K562 (cell line): ENCODE data around the gene MARS1. TPM values are rescaled to one million over a fixed set of nuclear protein-coding genes. Genes with fewer than 3 reads are reported as not detected.
A peak's percentile ranks its signal among the peaks of the same experiment; 100 is the strongest.

ENCODE experiments used
- ATAC-seq: fragments of 200-7000 bp; cut with Tn5 transposase; 3 replicates; pipeline ENCODE4 v1.9.1; 2020; ENCODE audit warnings: moderate library complexity
- BruUV-seq: library from RNA; stranded (reverse); fragments of 400-500 nt; replicated peaks from 2 replicates; lab custom pipeline; 2021; lab: Mats Ljungman, UMichigan
- CTCF ChIA-PET: fragments of 300-600 bp; formaldehyde crosslinking; extraction: SDS; loops from one replicate; lab custom pipeline; 2021; ENCODE audit warnings: low intra/inter-chr PET ratio; lab: Yijun Ruan, JAX
- POLR2A ChIA-PET: fragments of 300-600, 350-650 bp; sonication (Branson Sonifier 250); formaldehyde crosslinking; extraction: SDS; loops from one replicate; lab custom pipeline; 2021; ENCODE audit warnings: antibody characterized with exemption, inconsistent platforms; lab: Yijun Ruan, JAX
- DNase-seq, 4 experiments: peaks; one replicate each; pipeline versions ENCODE4 v3.0.0 to v3.0.0-alpha.2; 2011 to 2018; ENCODE audit warnings: low spot score in 3 of 4, mixed read lengths in 3 of 4; ENCODE audit errors: extremely low read depth in 1 of 4
- FAIRE-seq: peaks from 2 replicates; lab custom pipeline; 2011; peaks lifted over from hg19 to GRCh38; lab: Jason Lieb, UNC
- H2AFZ ChIP-seq: 2 replicates; pipeline ENCODE4 v1.6.0; 2011; ENCODE audit warnings: low read depth, low read length, control low read depth, inconsistent platforms
- H3K27ac ChIP-seq: fragments of 200-600 bp; 3 replicates; pipeline ENCODE4 v1.8.0; 2011; ENCODE audit warnings: low read depth, mild to moderate bottlenecking, control low read depth, inconsistent platforms, low read length, moderate library complexity, mixed read lengths; ENCODE audit errors: extremely low read depth
- H3K27me3 ChIP-seq, 2 experiments: fragments of 300-600 bp in 1 of 2; 2 replicates in 1 of 2; 3 replicates in 1 of 2; pipeline versions ENCODE4 v1.6.0 to v1.8.0; 2011; ENCODE audit warnings: inconsistent platforms in 2 of 2, low read length in 2 of 2, mild to moderate bottlenecking in 1 of 2, mixed read lengths in 1 of 2, moderate library complexity in 1 of 2; ENCODE audit not compliant: control insufficient read depth in 2 of 2, insufficient read depth in 2 of 2
- H3K36me3 ChIP-seq: fragments of 300-600 bp; 3 replicates; pipeline ENCODE4 v1.8.0; 2011; ENCODE audit warnings: mild to moderate bottlenecking, low read length, inconsistent platforms; ENCODE audit not compliant: control insufficient read depth, insufficient read depth
- H3K4me1 ChIP-seq, 2 experiments: fragments of 200-600 bp in 1 of 2; replicated peaks in 1 of 2; 2 replicates in 1 of 2; 3 replicates in 1 of 2; pipeline versions ENCODE4 v1.5.1 to v1.8.0; 2011; ENCODE audit warnings: inconsistent platforms in 2 of 2, low read length in 2 of 2, mild to moderate bottlenecking in 1 of 2, mixed read lengths in 1 of 2, moderate library complexity in 1 of 2; ENCODE audit not compliant: control insufficient read depth in 2 of 2, insufficient read depth in 2 of 2
- H3K4me2 ChIP-seq: 2 replicates; pipeline ENCODE4 v1.6.1; 2011; ENCODE audit warnings: low read length, control low read depth, inconsistent platforms, mixed read lengths; ENCODE audit not compliant: insufficient read depth
- H3K4me3 ChIP-seq: fragments of 200-600 bp; sonication (generic), shearing (Covaris generic); 2 replicates; pipeline ENCODE4 v1.5.1; 2016; ENCODE audit warnings: control low read depth, inconsistent platforms
- H3K79me2 ChIP-seq: fragments of 200-600 bp; 3 replicates; pipeline ENCODE4 v1.8.0; 2011; ENCODE audit warnings: low read length, inconsistent platforms; ENCODE audit not compliant: control insufficient read depth, insufficient read depth
- H3K9ac ChIP-seq, 2 experiments: 2 replicates each; pipeline versions ENCODE4 v1.6.0 to v1.6.1; 2011; ENCODE audit warnings: low read depth in 2 of 2, low read length in 2 of 2, control low read depth in 1 of 2, inconsistent platforms in 1 of 2, mild to moderate bottlenecking in 1 of 2, mixed read lengths in 1 of 2; ENCODE audit not compliant: insufficient read depth in 1 of 2
- H3K9me1 ChIP-seq: one replicate; pipeline ENCODE4 v1.6.0; 2011; ENCODE audit warnings: inconsistent platforms, mild to moderate bottlenecking, low read length, moderate library complexity; ENCODE audit not compliant: control insufficient read depth, insufficient read depth
- H3K9me3 ChIP-seq: replicated peaks from 2 replicates; pipeline ENCODE4 v1.5.1; 2011; ENCODE audit warnings: low read depth, low read length, inconsistent platforms; ENCODE audit not compliant: control insufficient read depth, insufficient read depth
- H4K20me1 ChIP-seq: replicated peaks from 2 replicates; pipeline ENCODE4 v1.6.1; 2011; ENCODE audit warnings: low read length, inconsistent platforms, mixed read lengths; ENCODE audit not compliant: control insufficient read depth, insufficient read depth
- CEBPG ChIP-seq, 3 experiments: fragments of 200-800 bp in 1 of 3; sonication (Bioruptor generic) in 1 of 3; sonication (generic) in 1 of 3; formaldehyde crosslinking in 1 of 3; IDR thresholded peaks in 2 of 3; conservative IDR thresholded peaks in 1 of 3; 2 replicates each; pipeline versions ENCODE4 v1.6.1 to v1.8.0; 2016 to 2022; ENCODE audit warnings: missing compliant biosample characterization in 2 of 3, missing genetic modification characterization in 2 of 3, mild to moderate bottlenecking in 1 of 3, missing genetic modification reagents in 1 of 3
- CTBP1 ChIP-seq: fragments of 450-650 bp; IDR thresholded peaks from 2 replicates; pipeline ENCODE4 v1.6.1; 2016; ENCODE audit warnings: borderline replicate concordance
- CUX1 ChIP-seq: fragments of 200-800 bp; sonication (Bioruptor generic); IDR thresholded peaks from 2 replicates; pipeline ENCODE4 v1.6.1; 2016; ENCODE audit warnings: missing genetic modification characterization, missing compliant biosample characterization
- E2F6 ChIP-seq, 2 experiments: IDR thresholded peaks; 2 replicates each; pipeline ENCODE4 v1.6.1; 2011; ENCODE audit warnings: borderline replicate concordance in 1 of 2, control low read depth in 1 of 2, low read depth in 1 of 2, low read length in 1 of 2, mild to moderate bottlenecking in 1 of 2, mixed read lengths in 1 of 2, moderate library complexity in 1 of 2; ENCODE audit not compliant: insufficient read depth in 1 of 2, insufficient read length in 1 of 2, poor library complexity in 1 of 2, severe bottlenecking in 1 of 2; ENCODE audit errors: extremely low read depth in 1 of 2
- ESRRA ChIP-seq: fragments of 450-650 bp; IDR thresholded peaks from 2 replicates; pipeline ENCODE4 v1.6.1; 2014; ENCODE audit warnings: low read depth, mild to moderate bottlenecking, moderate library complexity, borderline replicate concordance
- ETS2 ChIP-seq: IDR thresholded peaks from 2 replicates; pipeline ENCODE4 v1.6.1; 2016; ENCODE audit warnings: borderline replicate concordance, missing genetic modification characterization, mild to moderate bottlenecking, moderate library complexity, missing compliant biosample characterization; ENCODE audit not compliant: poor library complexity, severe bottlenecking
- FOXP1 ChIP-seq: sonication (generic); formaldehyde crosslinking; IDR thresholded peaks from 2 replicates; pipeline ENCODE4 v1.8.0; 2022; ENCODE audit warnings: mild to moderate bottlenecking, missing genetic modification reagents
- HDAC8 ChIP-seq: fragments of 450-650 bp; IDR thresholded peaks from 2 replicates; pipeline ENCODE4 v1.6.1; 2016; ENCODE audit warnings: mild to moderate bottlenecking, missing genetic modification characterization, moderate library complexity, missing compliant biosample characterization
- MAFK ChIP-seq: IDR thresholded peaks from 2 replicates; pipeline ENCODE4 v1.6.1; 2011; ENCODE audit warnings: low read length, improper control_type of control experiment
- NFE2 ChIP-seq: IDR thresholded peaks from 2 replicates; pipeline ENCODE4 v1.6.1; 2014; ENCODE audit warnings: antibody characterized with exemption, low read depth
- NRF1 ChIP-seq, 2 experiments: fragments of 450-650 bp; IDR thresholded peaks in 1 of 2; conservative IDR thresholded peaks in 1 of 2; 2 replicates each; pipeline ENCODE4 v1.6.1; 2014; ENCODE audit warnings: mild to moderate bottlenecking in 2 of 2
- PTTG1 ChIP-seq: fragments of 450-650 bp; IDR thresholded peaks from 2 replicates; pipeline ENCODE4 v1.6.1; 2016; ENCODE audit warnings: low read depth, mild to moderate bottlenecking, missing genetic modification characterization, missing compliant biosample characterization
- ZNF584 ChIP-seq: fragments of 200-800 bp; sonication (Bioruptor generic); IDR thresholded peaks from 2 replicates; pipeline ENCODE4 v1.6.1; 2016; ENCODE audit warnings: low read depth, mild to moderate bottlenecking, missing genetic modification characterization, missing compliant biosample characterization
- ZNF778 ChIP-seq: fragments of 450-650 bp; formaldehyde crosslinking; IDR thresholded peaks from 2 replicates; pipeline ENCODE4 v1.4.0; 2020; ENCODE audit warnings: mild to moderate bottlenecking, moderate library complexity
- WGBS: fragments of 100-300 bp; shearing (Covaris generic); methylation state at CpG from one replicate; pipeline ENCODE4 v1.1.6; 2016; ENCODE audit warnings: low coverage, mixed read lengths; ENCODE audit not compliant: insufficient coverage; ENCODE audit errors: missing lambda C conversion rate; 5-methylcytosine and 5-hydroxymethylcytosine counted together
- in situ Hi-C: fragments of 300-500 bp; cut with MboI; formaldehyde crosslinking; loops from 4 replicates; pipeline ENCODE4 v1.15.0; 2018; ENCODE audit warnings: inconsistent platforms, mixed read lengths
- intact Hi-C: fragments of 100-400 bp; cut with micrococcal nuclease; formaldehyde crosslinking; loops from 2 replicates; pipeline ENCODE4 v1.14.2; 2022
- polyA plus RNA-seq, 8 experiments: library from polyadenylated mRNA; depleted of rRNA in 4 of 8; stranded (reverse) in 5 of 8; unstranded in 3 of 8; fragments of >200 nt; fragmentation: Nextera tagmentation in 2 of 8; fragmentation: Illumina TruSeq in 1 of 8; extraction: Ambion mirVana in 2 of 8; extraction: Trizol in 1 of 8; gene quantifications; 2 replicates each; pipeline versions ENCODE4 v1.2.1 to v1.2.3, GENCODE V29; 2011 to 2014; ENCODE audit warnings: inconsistent platforms in 1 of 8, missing spikeins in 1 of 8
- total RNA-seq, 7 experiments: library from RNA; depleted of rRNA in 6 of 7; stranded (reverse); fragments of >200 nt in 6 of 7; fragmentation: Illumina TruSeq in 2 of 7; extraction: Trizol in 2 of 7; gene quantifications; 2 replicates each; pipeline versions ENCODE4 v1.2.1 to v1.2.3, GENCODE V29; 2011 to 2021; ENCODE audit warnings: low replicate concordance in 1 of 7

The MARS1 gene
- total and polyA plus RNA-seq, 9 of the 15 experiments (the other 6 are each of a cell fraction or from before 2014, with no cell fraction given) = 117 to 382 (median 220) TPM

- Histone ChIP-seq H3K36me3 (peaks cover 1% of the 10 kb centered on the region; the same call in 1 of the 3 replicates), H3K4me2 (no peak overlapping the region), H3K27ac (no peak overlapping the region), H3K27me3 (no peaks in the 10 kb centered on the region), H3K4me3 (no peak overlapping the region), H3K4me1 (peaks cover 10 to 19% of the 10 kb centered on the region in 2 experiments), H3K9me3 (no peaks in the 10 kb centered on the region), H3K9ac (no peak overlapping the region), H3K79me2 (peaks cover 7% of the 10 kb centered on the region), H2AFZ (peak overlapping the region; percentile 10; the same call in 1 of the 2 replicates), H4K20me1 (no peaks in the 10 kb centered on the region), H3K9me1 (peaks cover 3% of the 10 kb centered on the region)
- ChIA-PET CTCF (no interaction called here), POLR2A (no interaction called here)
- TF ChIP-seq E2F6 (IDR thresholded peaks at IDR 0.05; ENCODE audit: borderline replicate concordance in 1 of 2, extremely low read depth in 1 of 2, insufficient read depth in 1 of 2, insufficient read length in 1 of 2, low read depth in 1 of 2, low read length in 1 of 2, poor library complexity in 1 of 2, severe bottlenecking in 1 of 2) = no peak
- TF ChIP-seq ZNF584 (CRISPR knock-in tag) = no peak
- no peak for TF ChIP-seq ESRRA
- no peak for TF ChIP-seq CTBP1
- TF ChIP-seq MAFK = no peak
- TF ChIP-seq NFE2 = no peak
- TF ChIP-seq PTTG1 (tag) = no peak
- no peak for TF ChIP-seq CEBPG (CRISPR knock-in tag; IDR thresholded peaks at IDR 0.05)
- no peak for TF ChIP-seq CEBPG (tag; conservative IDR thresholded peaks at IDR 0.05 in 1 of 2, IDR thresholded peaks at IDR 0.05 in 1 of 2)
- TF ChIP-seq ETS2 (tag) = no peak
- no peak for TF ChIP-seq ZNF778
- TF ChIP-seq NRF1 (conservative IDR thresholded peaks at IDR 0.05 in 1 of 2, IDR thresholded peaks at IDR 0.05 in 1 of 2) = no peak
- no peak for TF ChIP-seq FOXP1 (CRISPR knock-in tag)
- no peak for TF ChIP-seq CUX1 (CRISPR knock-in tag)
- TF ChIP-seq HDAC8 (tag) = no peak
- in situ Hi-C loops = no loop called here
- BruUV-seq = no TSS peak
- ATAC-seq = no peak
- WGBS = 33% methylated on average over 5 of the region's 5 CpGs
- intact Hi-C loops = no loop called here
- DNase-seq = no peak
- no peak for FAIRE-seq
These were observed 4.4 kb upstream of the MARS1 start for GRCh38 chr12:57483466-57483865.
